ENCODE measurements around the gene ATAD3C.
A peak's percentile ranks its signal among the peaks of the same experiment; 100 is the strongest.
"Not testable (repeated sequence)": the region's sequence is repeated elsewhere in the genome, so short reads cannot be mapped to it uniquely, and the experiment has no call there.

Gene ATAD3C

DNA sequence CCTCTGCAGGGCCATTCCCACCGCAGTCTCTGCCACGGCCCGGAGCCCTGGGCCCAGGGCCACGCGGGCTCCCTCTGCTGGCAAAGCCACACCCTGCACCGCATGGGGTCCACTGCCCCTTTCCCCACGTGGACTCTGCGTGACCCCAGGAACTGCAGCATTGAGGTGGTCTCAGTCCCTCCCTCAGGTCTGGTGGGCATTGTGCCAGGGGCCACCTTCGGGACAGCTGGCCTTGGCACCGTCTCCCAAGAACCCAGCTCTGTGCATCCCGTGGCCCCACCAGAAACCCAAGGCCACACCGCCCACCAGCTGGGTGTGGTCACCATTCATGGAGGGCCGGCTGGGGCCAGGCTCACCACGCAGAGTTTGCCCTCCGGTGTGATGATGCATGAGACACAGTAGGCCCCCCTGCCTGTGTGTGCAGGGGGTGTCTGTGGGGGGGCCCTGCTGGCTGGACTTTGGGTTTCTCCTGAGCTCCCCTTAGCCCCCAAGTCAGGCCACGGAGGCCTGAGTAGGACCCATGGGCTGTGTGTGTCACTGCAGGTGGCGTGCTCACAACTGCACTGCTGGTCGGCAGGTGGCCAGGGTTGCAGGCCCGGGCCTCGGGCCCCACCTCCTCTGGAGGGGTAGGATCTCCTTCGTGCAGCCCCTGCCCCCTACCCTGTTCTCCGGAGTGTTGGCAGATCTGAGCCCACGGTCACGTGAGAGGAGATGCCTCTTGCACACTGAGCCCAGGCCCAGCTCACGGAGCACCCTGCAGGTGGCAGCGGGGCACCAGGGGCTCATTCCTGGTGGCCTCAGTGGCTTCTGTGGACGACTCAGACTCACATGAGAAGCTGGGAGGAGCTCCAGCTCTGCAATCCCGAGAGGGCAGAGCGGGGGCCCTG is 8.2 kb upstream of the ATAD3C start:
- TF ChIP-seq CTCF (IDR thresholded peaks at IDR 0.05; ENCODE audit: borderline replicate concordance, control extremely low read depth, extremely low read depth, insufficient read depth, missing control alignments): peak; percentile 81
- DNase-seq (ENCODE audit: low spot score): peak; percentile 93
- in situ Hi-C loops (cut with MboI; ENCODE audit: low sequenced_read_pairs, unreplicated experiment): no loop called here

GRCh38 chr1:1442069-1442770 is 7.3 kb upstream of the ATAD3C start:
- no peak for TF ChIP-seq CTCF (IDR thresholded peaks at IDR 0.05; ENCODE audit: borderline replicate concordance, control extremely low read depth, extremely low read depth, insufficient read depth, missing control alignments)
- no peak for DNase-seq (ENCODE audit: low spot score)
- in situ Hi-C loops (cut with MboI; ENCODE audit: low sequenced_read_pairs, unreplicated experiment): no loop called here

- DNase-seq (ENCODE audit: low spot score); in situ Hi-C loops (cut with MboI; ENCODE audit: low sequenced_read_pairs, unreplicated experiment): not testable (repeated sequence)
Observed at GRCh38 chr1:1446631-1447030, 2.9 kb upstream of the ATAD3C start.

DNA sequence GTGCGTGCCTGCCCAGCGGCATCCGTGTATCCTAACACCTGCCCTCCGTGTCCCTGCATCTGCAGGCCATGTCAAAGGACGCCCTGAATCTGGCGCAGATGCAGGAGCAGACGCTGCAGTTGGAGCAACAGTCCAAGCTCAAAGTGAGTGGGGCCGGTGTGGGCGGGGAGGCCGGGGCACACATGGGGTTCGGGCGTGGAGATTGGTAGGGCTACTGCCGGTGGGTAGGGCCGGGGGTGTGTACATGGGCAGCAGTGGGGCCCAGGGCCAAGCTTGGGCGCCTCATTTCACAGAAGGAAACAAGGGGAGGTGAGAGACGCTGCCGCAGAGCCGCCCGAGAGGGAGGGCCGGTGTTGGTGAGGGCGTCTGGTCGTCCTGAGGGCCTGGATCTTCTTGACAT is 1.1 kb downstream of the ATAD3C start:
- DNase-seq (ENCODE audit: low spot score); in situ Hi-C loops (cut with MboI; ENCODE audit: low sequenced_read_pairs, unreplicated experiment): not testable (repeated sequence)

DNA sequence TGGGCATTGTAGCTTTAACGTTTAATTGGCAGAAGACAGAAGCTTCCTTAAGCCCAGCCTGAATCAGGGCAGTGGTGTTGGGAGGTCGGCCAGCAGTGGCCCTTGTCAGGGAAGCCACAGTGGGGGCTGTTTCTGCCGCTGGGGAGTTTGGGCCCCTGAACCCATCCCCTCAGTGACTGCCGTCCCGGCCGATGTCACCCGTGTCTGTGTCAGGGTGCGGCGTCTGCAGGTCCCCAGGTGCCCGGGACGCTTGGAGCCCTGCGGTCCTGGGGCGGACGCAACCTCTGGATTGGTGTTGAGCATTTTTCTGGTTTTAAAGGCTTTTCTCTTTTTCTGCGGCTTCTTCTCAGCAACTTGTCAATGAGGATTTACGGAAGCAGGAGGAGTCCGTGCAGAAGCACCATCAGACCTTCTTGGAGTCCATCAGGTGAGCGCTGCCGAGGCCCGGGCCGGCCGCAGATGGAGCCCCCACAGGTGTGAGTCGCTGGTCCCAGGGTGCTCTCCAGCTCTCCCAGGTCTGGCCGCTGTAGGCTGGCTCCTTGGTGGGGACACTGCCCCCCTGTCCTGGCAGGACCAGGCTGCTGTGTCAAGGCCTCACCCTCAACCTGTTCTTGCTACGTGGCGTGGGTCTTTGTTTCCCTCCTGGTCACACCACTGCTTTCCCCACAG is 2.3 kb downstream of the ATAD3C start:
- no peak for TF ChIP-seq CTCF (IDR thresholded peaks at IDR 0.05; ENCODE audit: borderline replicate concordance, control extremely low read depth, extremely low read depth, insufficient read depth, missing control alignments)
- DNase-seq (ENCODE audit: low spot score): peak; percentile 26
- in situ Hi-C loops (cut with MboI; ENCODE audit: low sequenced_read_pairs, unreplicated experiment): no loop called here

GRCh38 chr1:1452365-1452739 is 2.9 kb downstream of the ATAD3C start:
- in situ Hi-C loops (cut with MboI; ENCODE audit: low sequenced_read_pairs, unreplicated experiment); DNase-seq (ENCODE audit: low spot score): not testable (repeated sequence)

- in situ Hi-C loops (cut with MboI; ENCODE audit: low sequenced_read_pairs, unreplicated experiment): no loop called here
- no peak for TF ChIP-seq CTCF (IDR thresholded peaks at IDR 0.05; ENCODE audit: borderline replicate concordance, control extremely low read depth, extremely low read depth, insufficient read depth, missing control alignments)
- no peak for DNase-seq (ENCODE audit: low spot score)
Observed at GRCh38 chr1:1452882-1453281, 3.4 kb downstream of the ATAD3C start.

DNA sequence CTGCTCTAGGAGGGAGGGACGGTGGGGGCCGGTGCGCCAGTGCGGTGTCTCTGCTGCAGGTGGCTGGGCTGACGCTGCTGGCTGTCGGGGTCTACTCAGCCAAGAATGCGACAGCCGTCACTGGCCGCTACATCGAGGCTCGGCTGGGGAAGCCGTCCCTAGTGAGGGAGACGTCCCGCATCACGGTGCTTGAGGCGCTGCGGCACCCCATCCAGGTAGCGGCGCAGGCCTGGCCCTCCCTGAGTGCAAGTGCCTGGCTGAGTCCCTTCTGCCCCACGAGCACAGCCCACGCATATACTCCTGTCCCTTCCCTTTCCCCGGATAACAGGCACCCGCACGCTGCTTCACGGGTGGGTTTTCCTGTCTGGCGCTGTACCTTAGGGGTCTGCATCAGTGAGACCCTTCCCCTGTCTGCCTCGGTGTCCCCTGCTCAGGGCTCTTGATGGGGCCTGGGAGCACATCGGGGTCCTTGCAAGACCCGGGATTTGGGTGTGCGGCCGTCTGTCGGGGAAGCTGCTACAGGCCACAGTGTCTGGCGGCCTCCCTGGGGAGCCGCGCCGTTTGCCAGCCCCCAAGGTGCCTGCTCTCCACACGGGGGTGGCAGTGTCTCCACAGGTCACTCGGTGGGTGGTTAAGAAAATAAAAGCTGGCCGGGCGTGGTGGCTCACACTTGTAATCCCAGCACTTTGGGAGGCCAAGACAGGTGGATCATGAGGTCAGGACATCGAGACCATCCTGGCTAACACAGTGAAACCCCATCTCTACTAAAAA is 5.0 kb downstream of the ATAD3C start:
- in situ Hi-C loops (cut with MboI; ENCODE audit: low sequenced_read_pairs, unreplicated experiment); DNase-seq (ENCODE audit: low spot score): not testable (repeated sequence)
